OCI-M2 (cell line): ENCODE results near the gene ERC2.

Source experiments
- DNase-seq: peaks from one replicate; lab custom pipeline; 2025; ENCODE audit not compliant: unreplicated experiment; lab: John Stamatoyannopoulos, UW

Gene ERC2

DNA sequence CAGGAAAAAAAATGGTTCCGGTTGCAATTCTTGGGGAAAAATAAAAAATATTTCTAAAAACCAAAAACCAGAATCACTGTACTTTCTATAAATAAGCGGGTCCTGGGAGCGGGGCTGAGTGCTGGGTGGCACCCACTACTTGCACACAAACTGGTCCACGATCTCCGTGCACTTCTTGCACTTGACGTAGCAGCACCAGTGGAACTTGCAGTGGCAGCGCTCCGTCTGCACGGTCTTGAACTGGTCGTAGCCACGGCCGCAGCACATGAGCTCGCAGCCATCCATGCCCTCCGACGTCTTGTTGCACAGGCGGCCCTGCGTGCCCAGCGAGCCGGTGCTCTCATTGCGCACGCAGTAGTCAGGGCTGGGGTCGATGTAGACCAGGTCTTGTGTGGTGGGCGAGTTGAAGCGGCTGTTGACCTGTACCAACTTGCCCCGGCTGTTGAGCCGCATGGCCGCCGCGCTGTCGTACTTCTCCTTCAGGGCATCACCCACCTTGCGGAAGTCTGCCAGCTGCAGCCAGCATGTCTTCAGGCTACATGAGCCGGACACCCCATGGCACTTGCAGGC, 998.2 kb downstream of the ERC2 start:
- no peak for DNase-seq

DNA sequence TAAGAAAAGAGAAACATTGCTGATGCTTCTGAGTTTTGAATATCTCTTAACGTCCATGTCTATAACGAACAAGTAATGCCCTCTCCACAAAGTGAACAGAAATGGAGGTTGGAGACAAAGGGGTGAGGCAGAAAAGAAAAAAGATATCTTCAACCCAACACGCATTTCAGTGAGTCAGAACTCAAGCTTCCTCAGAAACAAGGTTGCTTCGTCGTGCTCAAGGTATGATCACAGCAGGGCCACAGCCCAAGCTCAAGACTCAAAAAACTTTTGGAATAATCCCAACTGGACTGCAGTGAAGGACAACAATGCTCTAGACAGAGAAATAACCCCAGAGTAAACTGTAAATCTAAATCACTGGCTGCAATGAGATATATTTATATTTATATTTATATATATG, 1000.0 kb downstream of the ERC2 start:
- no peak for DNase-seq

DNA sequence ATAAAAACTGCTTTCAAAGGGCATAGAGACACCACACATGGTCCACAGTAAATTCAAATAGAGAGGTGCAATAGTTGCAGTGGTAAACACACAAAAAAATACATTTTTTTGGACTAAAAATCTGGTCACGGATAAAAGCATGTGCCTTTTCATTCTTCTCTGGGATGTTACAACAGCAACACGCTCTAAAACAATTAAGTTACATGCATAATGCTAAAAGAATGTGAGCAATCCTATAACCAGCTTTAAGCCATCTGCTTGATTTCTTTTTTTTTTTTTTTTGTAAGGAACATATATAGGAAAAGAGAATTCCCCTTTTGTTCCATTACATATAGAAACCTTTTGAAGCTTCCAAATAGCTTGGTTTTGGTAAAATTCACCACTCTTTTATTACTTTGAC, 1001.2 kb downstream of the ERC2 start:
- no peak for DNase-seq

DNA sequence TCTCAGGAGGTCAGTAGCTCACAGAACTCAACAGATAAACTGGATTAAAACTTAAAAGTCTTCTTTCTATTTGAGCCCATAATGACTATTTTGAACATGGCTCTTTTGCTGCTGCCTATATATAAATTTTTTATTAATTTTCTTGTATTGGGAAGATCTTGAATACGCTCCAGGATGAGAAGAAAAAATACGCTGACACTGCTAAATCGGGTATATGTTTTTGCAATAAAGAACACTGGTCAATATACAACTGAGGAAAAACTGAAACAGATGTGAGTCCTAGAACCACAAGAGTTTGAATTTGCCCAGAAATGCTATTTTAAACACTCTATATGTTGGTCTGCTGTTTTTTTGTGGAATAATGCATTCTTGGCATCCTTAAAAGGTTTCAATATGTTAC, 1001.7 kb downstream of the ERC2 start:
- no peak for DNase-seq

DNA sequence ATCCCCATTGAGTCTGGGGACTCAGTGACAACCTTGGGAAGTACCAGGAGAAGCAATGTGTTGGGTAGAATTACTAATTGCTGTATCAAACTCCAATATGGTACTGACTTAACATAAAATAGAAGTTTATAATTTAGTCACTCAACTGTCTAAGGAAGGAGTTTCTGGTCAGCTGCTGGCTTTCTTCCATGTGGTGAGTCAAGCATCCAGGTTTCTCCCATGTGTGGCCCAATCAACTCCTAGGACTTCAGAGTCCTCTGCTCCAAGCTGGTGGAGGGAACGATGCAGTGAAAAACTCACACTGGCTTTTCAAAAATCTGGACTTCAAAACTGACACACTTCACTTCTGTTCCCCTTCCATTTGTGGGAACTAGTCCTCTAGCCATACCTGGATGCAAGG, 1006.4 kb downstream of the ERC2 start:
- DNase-seq: no peak

DNA sequence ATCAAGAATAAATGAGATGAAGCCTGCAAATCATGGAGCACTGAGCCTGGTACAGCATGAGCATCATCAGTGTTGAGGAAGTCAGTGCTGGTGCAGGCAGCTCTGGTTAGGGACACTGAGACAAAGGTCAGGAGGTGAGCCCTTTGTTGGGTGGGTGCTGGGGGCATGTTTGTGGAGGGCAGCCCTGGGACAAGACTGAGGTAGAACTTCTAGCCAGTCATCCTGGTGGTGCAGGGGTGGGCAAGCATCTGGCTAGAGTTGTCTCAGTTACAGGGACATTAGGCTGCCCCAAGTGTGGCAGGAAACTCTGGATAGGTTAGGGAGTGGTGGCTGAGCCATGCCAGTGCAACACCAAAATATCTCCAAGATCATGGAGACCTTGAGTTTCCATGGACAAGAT, 1008.4 kb downstream of the ERC2 start:
- DNase-seq: no peak
